KMS-11 (cell line): ENCODE results near the gene ATXN7L1.

Source experiments
- H2AFZ ChIP-seq: fragments of 200-600 bp; sonication (generic); 2 replicates; pipeline ENCODE4 v1.6.1; 2016; ENCODE audit warnings: antibody characterized with exemption, mixed run types, low read depth
- H3K27ac ChIP-seq: fragments of 200-600 bp; sonication (generic); 2 replicates; pipeline ENCODE4 v1.6.1; 2016; ENCODE audit warnings: mild to moderate bottlenecking, mixed run types
- H3K27me3 ChIP-seq: fragments of 200-600 bp; sonication (generic); 2 replicates; pipeline ENCODE4 v1.6.1; 2017; ENCODE audit warnings: mild to moderate bottlenecking, low read depth, mixed run types, moderate library complexity; ENCODE audit not compliant: insufficient read depth
- H3K36me3 ChIP-seq: fragments of 200-600 bp; sonication (generic); 2 replicates; pipeline ENCODE4 v1.6.1; 2017; ENCODE audit warnings: mild to moderate bottlenecking, mixed run types; ENCODE audit not compliant: insufficient read depth
- H3K4me1 ChIP-seq: fragments of 200-600 bp; sonication (generic); 2 replicates; pipeline ENCODE4 v1.6.1; 2016; ENCODE audit warnings: mild to moderate bottlenecking, low read depth, mixed run types; ENCODE audit not compliant: poor library complexity, severe bottlenecking
- H3K4me2 ChIP-seq: fragments of 200-600 bp; sonication (generic); 2 replicates; pipeline ENCODE4 v1.7.0; 2016; ENCODE audit warnings: mild to moderate bottlenecking, mixed run types
- H3K4me3 ChIP-seq: fragments of 200-600 bp; sonication (generic); IDR thresholded peaks from 2 replicates; pipeline ENCODE4 v1.6.1; 2017; ENCODE audit warnings: low read depth, low read length, mixed read lengths; ENCODE audit not compliant: insufficient read depth
- H3K79me2 ChIP-seq: fragments of 200-600 bp; sonication (generic); 2 replicates; pipeline ENCODE4 v1.6.1; 2016; ENCODE audit warnings: low read depth, mixed run types; ENCODE audit not compliant: insufficient read depth
- H3K9ac ChIP-seq: fragments of 200-600 bp; sonication (generic); 2 replicates; pipeline ENCODE4 v1.6.1; 2016; ENCODE audit warnings: mild to moderate bottlenecking, mixed run types
- H4K20me1 ChIP-seq: fragments of 200-600 bp; sonication (generic); 2 replicates; pipeline ENCODE4 v1.6.1; 2016; ENCODE audit warnings: mild to moderate bottlenecking, mixed run types; ENCODE audit not compliant: insufficient read depth
- CTCF ChIP-seq: fragments of 200-600 bp; sonication (generic); conservative IDR thresholded peaks from 2 replicates; pipeline ENCODE4 v1.6.1; 2017; ENCODE audit warnings: low read depth, mild to moderate bottlenecking, antibody characterized with exemption, low read length, moderate library complexity, mixed read lengths

The ATXN7L1 gene

GRCh38 chr7:105612806-105613205, 263.6 kb downstream of the ATXN7L1 start:
- no peak overlapping the region for H3K9ac ChIP-seq
- H3K4me1 ChIP-seq: peaks cover 7% of the 10 kb centered on the region
- H3K4me2 ChIP-seq: no peak overlapping the region
- TF ChIP-seq CTCF: no peak
- H3K36me3 ChIP-seq: no peaks in the 10 kb centered on the region
- no peak overlapping the region for H3K4me3 ChIP-seq
- no peak overlapping the region for H3K27ac ChIP-seq
- H3K79me2 ChIP-seq: no peaks in the 10 kb centered on the region
- H4K20me1 ChIP-seq: no peaks in the 10 kb centered on the region
- H2AFZ ChIP-seq: no peak overlapping the region
- H3K27me3 ChIP-seq: no peaks in the 10 kb centered on the region

GRCh38 chr7:105611856-105612775, 264.3 kb downstream of the ATXN7L1 start:
- H3K27ac ChIP-seq: no peak overlapping the region
- H3K36me3 ChIP-seq: no peaks in the 10 kb centered on the region
- H3K4me3 ChIP-seq: no peak overlapping the region
- TF ChIP-seq CTCF: no peak
- H3K4me2 ChIP-seq: no peak overlapping the region
- H2AFZ ChIP-seq: no peak overlapping the region
- H3K27me3 ChIP-seq: no peaks in the 10 kb centered on the region
- H3K79me2 ChIP-seq: no peaks in the 10 kb centered on the region
- no peaks in the 10 kb centered on the region for H4K20me1 ChIP-seq
- no peak overlapping the region for H3K9ac ChIP-seq
- peaks cover under 1% of the 10 kb centered on the region for H3K4me1 ChIP-seq

- no peak for TF ChIP-seq CTCF
- H3K27me3 ChIP-seq: no peaks in the 10 kb centered on the region
- no peak overlapping the region for H3K27ac ChIP-seq
- H2AFZ ChIP-seq: no peak overlapping the region
- H3K4me3 ChIP-seq: no peak overlapping the region
- H4K20me1 ChIP-seq: no peaks in the 10 kb centered on the region
- no peaks in the 10 kb centered on the region for H3K36me3 ChIP-seq
- H3K4me2 ChIP-seq: no peak overlapping the region
- H3K9ac ChIP-seq: no peak overlapping the region
- H3K79me2 ChIP-seq: no peaks in the 10 kb centered on the region
- H3K4me1 ChIP-seq: no peaks in the 10 kb centered on the region
These were observed 266.1 kb downstream of the ATXN7L1 start for GRCh38 chr7:105610165-105610930.

- no peaks in the 10 kb centered on the region for H3K79me2 ChIP-seq
These were observed 273.8 kb downstream of the ATXN7L1 start for GRCh38 chr7:105602325-105603305.

More at GRCh38 chr7:105602325-105603305, 273.8 kb downstream of the ATXN7L1 start:
- no peak overlapping the region for H2AFZ ChIP-seq
- no peak overlapping the region for H3K4me3 ChIP-seq
- no peaks in the 10 kb centered on the region for H3K36me3 ChIP-seq
- no peaks in the 10 kb centered on the region for H3K4me1 ChIP-seq
- H3K27me3 ChIP-seq: no peaks in the 10 kb centered on the region
- no peak for TF ChIP-seq CTCF
- no peak overlapping the region for H3K4me2 ChIP-seq
- no peaks in the 10 kb centered on the region for H4K20me1 ChIP-seq
- no peak overlapping the region for H3K9ac ChIP-seq
- H3K27ac ChIP-seq: no peak overlapping the region
